ENCODE measurements around the gene OR2AE1. TPM values are rescaled to one million over a fixed set of nuclear protein-coding genes. Genes with fewer than 3 reads are reported as not detected.
A peak's percentile ranks its signal among the peaks of the same experiment; 100 is the strongest.

Gene OR2AE1
- total and polyA plus RNA-seq, 9 of the 15 experiments (the other 6 are each of a cell fraction or from before 2014, with no cell fraction given), result 0.27 TPM; not detected in 8

DNA sequence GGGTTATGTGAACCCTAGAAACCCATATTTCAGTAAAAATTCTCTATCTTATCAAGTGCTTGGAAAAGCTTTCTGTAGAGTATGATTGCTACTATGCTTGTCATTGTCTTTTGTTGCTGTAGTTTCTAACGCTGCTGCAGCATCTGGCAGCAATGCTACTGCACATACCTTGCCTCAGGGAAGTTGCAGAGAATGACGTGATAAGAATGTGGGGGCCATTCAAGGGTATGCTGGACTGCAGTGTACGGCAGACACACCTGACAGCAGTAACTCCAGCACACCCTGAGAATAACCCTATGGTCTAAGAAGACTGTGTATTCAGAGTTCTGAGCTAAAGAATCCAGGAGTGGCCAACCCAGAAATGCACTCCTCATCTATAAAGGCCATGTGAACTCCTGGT is 22.0 kb upstream of the OR2AE1 start:
- peak; percentile 25; the same call in 2 of the 3 replicates for ATAC-seq
- no TSS peak for BruUV-seq (replicated peaks)
- Histone ChIP-seq H2AFZ (ENCODE audit: low read depth, low read length) (no peak overlapping the region), H3K9me3 (replicated peaks; ENCODE audit: control insufficient read depth, insufficient read depth, low read depth, low read length) (no peaks in the 10 kb centered on the region), H3K9me1 (ENCODE audit: control insufficient read depth, insufficient read depth, low read length) (no peaks in the 10 kb centered on the region), H3K79me2 (ENCODE audit: control insufficient read depth, insufficient read depth, low read length) (no peaks in the 10 kb centered on the region), H3K9ac (ENCODE audit: insufficient read depth in 1 of 2, low read depth in 2 of 2, low read length in 2 of 2) (no peak overlapping the region), H3K4me2 (ENCODE audit: insufficient read depth, low read length) (no peak overlapping the region), H3K27me3 (ENCODE audit: control insufficient read depth in 2 of 2, insufficient read depth in 2 of 2, low read length in 2 of 2) (no peaks in the 10 kb centered on the region), H3K4me3 (no peak overlapping the region), H3K36me3 (ENCODE audit: control insufficient read depth, insufficient read depth, low read length) (peaks cover 36% of the 10 kb centered on the region; the same call in 2 of the 3 replicates), H4K20me1 (replicated peaks; ENCODE audit: control insufficient read depth, insufficient read depth, low read length) (peaks cover 3% of the 10 kb centered on the region; the same call in 1 of the 2 replicates), H3K4me1 (replicated peaks in 1 of 2; ENCODE audit: control insufficient read depth in 2 of 2, insufficient read depth in 2 of 2, low read length in 2 of 2) (no peaks in the 10 kb centered on the region; a peak in 2 of 5 replicates), H3K27ac (ENCODE audit: extremely low read depth, low read depth, low read length) (no peak overlapping the region)
- FAIRE-seq, result no peak
- intact Hi-C loops (cut with micrococcal nuclease), result no loop called here
- DNase-seq (ENCODE audit: extremely low read depth in 1 of 4, low spot score in 3 of 4), result no peak
- in situ Hi-C loops (cut with MboI), result no loop called here
- POLR2A ChIA-PET, result interaction anchor here (0.6 to 0.9 kb wide), 2 partner anchors 32 to 1110 kb away, joined by 3 to 4 read pairs; no protein-coding TSS in a partner anchor
- CTCF ChIA-PET (ENCODE audit: low intra/inter-chr PET ratio), result no interaction called here
- WGBS (ENCODE audit: insufficient coverage, low coverage, missing lambda C conversion rate), result 52% methylated on average over 3 of the region's 3 CpGs
- TF ChIP-seq ADNP (tag; IDR thresholded peaks at IDR 0.05) (no peak), POLR2AphosphoS5 (IDR thresholded peaks at IDR 0.05; ENCODE audit: control insufficient read depth, insufficient read depth, low read depth, low read length) (0 out of 2 replicates have a peak, but pooled peaks have one; percentile 20), POLR2B (IDR thresholded peaks at IDR 0.05; ENCODE audit: low read depth, partially characterized antibody) (no peak), NCOA2 (IDR thresholded peaks at IDR 0.05; ENCODE audit: partially characterized antibody in 2 of 2) (no peak)

- Histone ChIP-seq H3K36me3 (ENCODE audit: control insufficient read depth, insufficient read depth, low read length) (peaks cover 28% of the 10 kb centered on the region; the same call in 2 of the 3 replicates), H3K9ac (ENCODE audit: insufficient read depth in 1 of 2, low read depth in 2 of 2, low read length in 2 of 2) (no peak overlapping the region), H3K4me2 (ENCODE audit: insufficient read depth, low read length) (no peak overlapping the region), H3K4me1 (replicated peaks in 1 of 2; ENCODE audit: control insufficient read depth in 2 of 2, insufficient read depth in 2 of 2, low read length in 2 of 2) (no peaks in the 10 kb centered on the region; a peak in 2 of 5 replicates), H3K27me3 (ENCODE audit: control insufficient read depth in 2 of 2, insufficient read depth in 2 of 2, low read length in 2 of 2) (no peaks in the 10 kb centered on the region), H3K4me3 (no peak overlapping the region), H3K9me3 (replicated peaks; ENCODE audit: control insufficient read depth, insufficient read depth, low read depth, low read length) (no peaks in the 10 kb centered on the region), H3K79me2 (ENCODE audit: control insufficient read depth, insufficient read depth, low read length) (no peaks in the 10 kb centered on the region), H4K20me1 (replicated peaks; ENCODE audit: control insufficient read depth, insufficient read depth, low read length) (no peaks in the 10 kb centered on the region), H2AFZ (ENCODE audit: low read depth, low read length) (no peak overlapping the region), H3K9me1 (ENCODE audit: control insufficient read depth, insufficient read depth, low read length) (no peaks in the 10 kb centered on the region), H3K27ac (ENCODE audit: extremely low read depth, low read depth, low read length) (no peak overlapping the region)
- in situ Hi-C loops (cut with MboI), result no loop called here
- ATAC-seq, result no peak; the same call in 2 of the 3 replicates
- FAIRE-seq, result no peak
- no peak for DNase-seq (ENCODE audit: extremely low read depth in 1 of 4, low spot score in 3 of 4)
- BruUV-seq (replicated peaks), result no TSS peak
- ChIA-PET POLR2A (interaction anchor here (0.6 to 0.9 kb wide), 3 partner anchors 32 to 1111 kb away, joined by 3 to 4 read pairs (median 4); no protein-coding TSS in a partner anchor), CTCF (ENCODE audit: low intra/inter-chr PET ratio) (no interaction called here)
- TF ChIP-seq SUPT5H (IDR thresholded peaks at IDR 0.05) (0 out of 2 replicates have a peak, but pooled peaks have one; percentile 33), POLR2B (IDR thresholded peaks at IDR 0.05; ENCODE audit: low read depth, partially characterized antibody) (no peak)
- intact Hi-C loops (cut with micrococcal nuclease), result no loop called here
- WGBS (ENCODE audit: insufficient coverage, low coverage, missing lambda C conversion rate), result 76% methylated on average over 2 of the region's 2 CpGs
Measured at GRCh38 chr7:99898023-99898357, 21.2 kb upstream of the OR2AE1 start.

All from K562 (cell line).